H1 (cell line): ENCODE data around the gene PPARD.

Experiments used
- CEBPB ChIP-seq: IDR thresholded peaks from 2 replicates; pipeline ENCODE4 v1.6.1; 2012; ENCODE audit warnings: low read depth, low read length
- EP300 ChIP-seq, 2 experiments: IDR thresholded peaks; 1 replicate in 1 of 2; 2 replicates in 1 of 2; pipeline ENCODE4 v1.6.1; 2011 to 2012; ENCODE audit warnings: low read depth in 2 of 2, low read length in 2 of 2, mild to moderate bottlenecking in 2 of 2, borderline replicate concordance in 1 of 2, inconsistent platforms in 1 of 2, moderate library complexity in 1 of 2
- EZH2 ChIP-seq: fragments of 200-600 bp; sonication (generic); IDR thresholded peaks from 2 replicates; pipeline ENCODE4 v1.7.1; 2012; ENCODE audit warnings: low read depth, mild to moderate bottlenecking, moderate library complexity, low read length, inconsistent platforms; ENCODE audit not compliant: severe bottlenecking
- NRF1 ChIP-seq: IDR thresholded peaks from 2 replicates; pipeline ENCODE4 v1.6.1; 2011; ENCODE audit warnings: mild to moderate bottlenecking, low read depth, low read length, improper control_type of control experiment
- POLR2A ChIP-seq, 2 experiments: IDR thresholded peaks; 1 replicate in 1 of 2; 2 replicates in 1 of 2; pipeline ENCODE4 v1.6.1; 2011; ENCODE audit warnings: low read depth in 2 of 2, low read length in 2 of 2, mild to moderate bottlenecking in 2 of 2; ENCODE audit errors: control extremely low read depth in 1 of 2
- POLR2AphosphoS5 ChIP-seq: IDR thresholded peaks from 2 replicates; pipeline ENCODE4 v1.6.1; 2011; ENCODE audit warnings: low read depth, low read length
- RAD21 ChIP-seq, 2 experiments: IDR thresholded peaks in 1 of 2; conservative IDR thresholded peaks in 1 of 2; 2 replicates each; pipeline ENCODE4 v1.6.1; 2011; ENCODE audit warnings: low read depth in 2 of 2, low read length in 2 of 2, improper control_type of control experiment in 1 of 2, inconsistent platforms in 1 of 2, mild to moderate bottlenecking in 1 of 2, moderate library complexity in 1 of 2
- TF ChIP-seq, protein P1 (sequence below), 3 experiments: IDR thresholded peaks; 1 replicate in 2 of 3; 2 replicates in 1 of 3; pipeline versions ENCODE4 v1.5.1 to v1.6.1; 2011; ENCODE audit warnings: low read length in 3 of 3, mild to moderate bottlenecking in 3 of 3, inconsistent platforms in 2 of 3, low read depth in 1 of 3, moderate library complexity in 1 of 3; ENCODE audit not compliant: insufficient read depth in 1 of 3; ENCODE audit errors: control extremely low read depth in 1 of 3
- TF ChIP-seq, protein P2 (sequence below): IDR thresholded peaks from 2 replicates; pipeline ENCODE4 v1.6.1; 2012; ENCODE audit warnings: inconsistent platforms

DNA sequence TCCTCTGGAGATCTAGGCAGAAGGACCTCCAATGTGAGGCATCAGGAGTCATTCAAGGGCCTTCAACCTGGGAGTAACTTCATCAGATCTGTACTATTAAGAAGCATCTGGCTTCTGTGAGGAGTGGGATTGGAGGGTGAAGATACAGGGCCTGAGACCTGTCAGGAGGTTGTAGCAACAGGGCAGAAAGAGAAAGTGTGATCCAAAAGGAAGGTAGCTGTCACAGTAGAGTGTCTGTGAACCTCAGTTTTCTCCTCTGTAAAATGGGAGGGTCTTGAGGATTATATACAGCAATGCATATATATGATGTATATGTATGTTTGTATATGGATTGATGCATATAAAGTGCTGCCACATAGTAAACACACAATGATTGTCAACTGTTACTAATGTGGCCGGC, 123.3 kb downstream of the PPARD start:
- TF ChIP-seq NRF1 (no peak), POLR2A (IDR thresholded peaks at IDR 0.05; ENCODE audit: control extremely low read depth in 1 of 2, low read depth in 2 of 2, low read length in 2 of 2) (no peak), EP300 (IDR thresholded peaks at IDR 0.05; ENCODE audit: borderline replicate concordance in 1 of 2, low read depth in 2 of 2, low read length in 2 of 2) (no peak), POLR2AphosphoS5 (no peak), CEBPB (no peak), EZH2 (no peak), RAD21 (IDR thresholded peaks at IDR 0.05 in 1 of 2, conservative IDR thresholded peaks at IDR 0.05 in 1 of 2; ENCODE audit: low read depth in 2 of 2, low read length in 2 of 2) (no peak)
- TF ChIP-seq, protein P1, sequence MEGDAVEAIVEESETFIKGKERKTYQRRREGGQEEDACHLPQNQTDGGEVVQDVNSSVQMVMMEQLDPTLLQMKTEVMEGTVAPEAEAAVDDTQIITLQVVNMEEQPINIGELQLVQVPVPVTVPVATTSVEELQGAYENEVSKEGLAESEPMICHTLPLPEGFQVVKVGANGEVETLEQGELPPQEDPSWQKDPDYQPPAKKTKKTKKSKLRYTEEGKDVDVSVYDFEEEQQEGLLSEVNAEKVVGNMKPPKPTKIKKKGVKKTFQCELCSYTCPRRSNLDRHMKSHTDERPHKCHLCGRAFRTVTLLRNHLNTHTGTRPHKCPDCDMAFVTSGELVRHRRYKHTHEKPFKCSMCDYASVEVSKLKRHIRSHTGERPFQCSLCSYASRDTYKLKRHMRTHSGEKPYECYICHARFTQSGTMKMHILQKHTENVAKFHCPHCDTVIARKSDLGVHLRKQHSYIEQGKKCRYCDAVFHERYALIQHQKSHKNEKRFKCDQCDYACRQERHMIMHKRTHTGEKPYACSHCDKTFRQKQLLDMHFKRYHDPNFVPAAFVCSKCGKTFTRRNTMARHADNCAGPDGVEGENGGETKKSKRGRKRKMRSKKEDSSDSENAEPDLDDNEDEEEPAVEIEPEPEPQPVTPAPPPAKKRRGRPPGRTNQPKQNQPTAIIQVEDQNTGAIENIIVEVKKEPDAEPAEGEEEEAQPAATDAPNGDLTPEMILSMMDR (IDR thresholded peaks at IDR 0.05; ENCODE audit: control extremely low read depth in 1 of 3, insufficient read depth in 1 of 3, low read depth in 1 of 3, low read length in 3 of 3) = no peak
- TF ChIP-seq, protein P2, sequence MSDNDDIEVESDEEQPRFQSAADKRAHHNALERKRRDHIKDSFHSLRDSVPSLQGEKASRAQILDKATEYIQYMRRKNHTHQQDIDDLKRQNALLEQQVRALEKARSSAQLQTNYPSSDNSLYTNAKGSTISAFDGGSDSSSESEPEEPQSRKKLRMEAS = no peak
